WTC11 (cell line): Measurements from ENCODE around the gene THSD8.

ENCODE experiments used
- ATF3 ChIP-seq: sonication (generic); formaldehyde crosslinking; conservative IDR thresholded peaks from 2 replicates; pipeline ENCODE4 v1.8.1; 2022; ENCODE audit warnings: mild to moderate bottlenecking, missing genetic modification reagents
- HMGXB4 ChIP-seq: sonication (generic); formaldehyde crosslinking; IDR thresholded peaks from 2 replicates; pipeline ENCODE4 v1.8.1; 2023; ENCODE audit warnings: mild to moderate bottlenecking, moderate library complexity, missing genetic modification reagents
- TF ChIP-seq, protein P1 (sequence below): fragments of 200-600 bp; IDR thresholded peaks from 2 replicates; pipeline ENCODE4 v1.8.0; 2022; ENCODE audit warnings: antibody characterized with exemption
- TF ChIP-seq, protein P2 (sequence below): sonication (generic); formaldehyde crosslinking; conservative IDR thresholded peaks from 2 replicates; pipeline ENCODE4 v1.8.1; 2023; ENCODE audit warnings: mild to moderate bottlenecking, low read depth, missing genetic modification reagents, moderate library complexity

GRCh38 chr19:12754465-12755196 lies 47.2 kb upstream of the THSD8 start:
- TF ChIP-seq, protein P1, sequence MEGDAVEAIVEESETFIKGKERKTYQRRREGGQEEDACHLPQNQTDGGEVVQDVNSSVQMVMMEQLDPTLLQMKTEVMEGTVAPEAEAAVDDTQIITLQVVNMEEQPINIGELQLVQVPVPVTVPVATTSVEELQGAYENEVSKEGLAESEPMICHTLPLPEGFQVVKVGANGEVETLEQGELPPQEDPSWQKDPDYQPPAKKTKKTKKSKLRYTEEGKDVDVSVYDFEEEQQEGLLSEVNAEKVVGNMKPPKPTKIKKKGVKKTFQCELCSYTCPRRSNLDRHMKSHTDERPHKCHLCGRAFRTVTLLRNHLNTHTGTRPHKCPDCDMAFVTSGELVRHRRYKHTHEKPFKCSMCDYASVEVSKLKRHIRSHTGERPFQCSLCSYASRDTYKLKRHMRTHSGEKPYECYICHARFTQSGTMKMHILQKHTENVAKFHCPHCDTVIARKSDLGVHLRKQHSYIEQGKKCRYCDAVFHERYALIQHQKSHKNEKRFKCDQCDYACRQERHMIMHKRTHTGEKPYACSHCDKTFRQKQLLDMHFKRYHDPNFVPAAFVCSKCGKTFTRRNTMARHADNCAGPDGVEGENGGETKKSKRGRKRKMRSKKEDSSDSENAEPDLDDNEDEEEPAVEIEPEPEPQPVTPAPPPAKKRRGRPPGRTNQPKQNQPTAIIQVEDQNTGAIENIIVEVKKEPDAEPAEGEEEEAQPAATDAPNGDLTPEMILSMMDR, result no peak
- TF ChIP-seq, protein P2, sequence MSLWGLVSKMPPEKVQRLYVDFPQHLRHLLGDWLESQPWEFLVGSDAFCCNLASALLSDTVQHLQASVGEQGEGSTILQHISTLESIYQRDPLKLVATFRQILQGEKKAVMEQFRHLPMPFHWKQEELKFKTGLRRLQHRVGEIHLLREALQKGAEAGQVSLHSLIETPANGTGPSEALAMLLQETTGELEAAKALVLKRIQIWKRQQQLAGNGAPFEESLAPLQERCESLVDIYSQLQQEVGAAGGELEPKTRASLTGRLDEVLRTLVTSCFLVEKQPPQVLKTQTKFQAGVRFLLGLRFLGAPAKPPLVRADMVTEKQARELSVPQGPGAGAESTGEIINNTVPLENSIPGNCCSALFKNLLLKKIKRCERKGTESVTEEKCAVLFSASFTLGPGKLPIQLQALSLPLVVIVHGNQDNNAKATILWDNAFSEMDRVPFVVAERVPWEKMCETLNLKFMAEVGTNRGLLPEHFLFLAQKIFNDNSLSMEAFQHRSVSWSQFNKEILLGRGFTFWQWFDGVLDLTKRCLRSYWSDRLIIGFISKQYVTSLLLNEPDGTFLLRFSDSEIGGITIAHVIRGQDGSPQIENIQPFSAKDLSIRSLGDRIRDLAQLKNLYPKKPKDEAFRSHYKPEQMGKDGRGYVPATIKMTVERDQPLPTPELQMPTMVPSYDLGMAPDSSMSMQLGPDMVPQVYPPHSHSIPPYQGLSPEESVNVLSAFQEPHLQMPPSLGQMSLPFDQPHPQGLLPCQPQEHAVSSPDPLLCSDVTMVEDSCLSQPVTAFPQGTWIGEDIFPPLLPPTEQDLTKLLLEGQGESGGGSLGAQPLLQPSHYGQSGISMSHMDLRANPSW (CRISPR knock-in tag), result no peak
- no peak for TF ChIP-seq ATF3
- no peak for TF ChIP-seq HMGXB4 (CRISPR knock-in tag)
